GM19467 (cell line): ENCODE results near the gene ABCG8.

ENCODE experiments used
- ATAC-seq: cut with Tn5 transposase; IDR thresholded peaks from one replicate; pipeline ENCODE4 v1.9.1; 2021; ENCODE audit warnings: mild to moderate bottlenecking, moderate library complexity; ENCODE audit not compliant: unreplicated experiment

ABCG8 gene

DNA sequence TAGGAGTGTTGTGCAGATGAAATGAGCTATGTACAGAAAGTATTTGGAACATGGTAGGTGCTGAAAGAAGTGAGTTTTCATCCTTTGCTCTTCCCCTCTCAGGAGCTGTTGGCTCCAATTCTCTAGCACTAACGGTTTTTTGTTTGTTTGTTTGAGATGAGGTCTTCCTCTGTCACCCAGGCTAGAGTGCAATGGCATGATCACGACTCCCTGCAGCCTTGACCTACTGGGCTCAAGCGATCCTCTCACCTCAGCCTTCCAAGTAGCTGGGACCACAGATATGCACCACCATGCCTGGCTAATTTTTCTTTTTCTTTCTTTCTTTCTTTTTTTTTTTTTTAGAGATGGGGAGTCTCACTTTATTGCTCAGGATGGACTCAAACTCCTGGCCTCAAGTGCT, 12.9 kb upstream of the ABCG8 start:
- ATAC-seq, result no peak

- no peak for ATAC-seq
Observed at GRCh38 chr2:43826305-43827250, 12.2 kb upstream of the ABCG8 start.

- no peak for ATAC-seq
Observed at GRCh38 chr2:43831543-43832294, 7.1 kb upstream of the ABCG8 start.

GRCh38 chr2:43832457-43832856, 6.3 kb upstream of the ABCG8 start:
- ATAC-seq, result no peak

DNA sequence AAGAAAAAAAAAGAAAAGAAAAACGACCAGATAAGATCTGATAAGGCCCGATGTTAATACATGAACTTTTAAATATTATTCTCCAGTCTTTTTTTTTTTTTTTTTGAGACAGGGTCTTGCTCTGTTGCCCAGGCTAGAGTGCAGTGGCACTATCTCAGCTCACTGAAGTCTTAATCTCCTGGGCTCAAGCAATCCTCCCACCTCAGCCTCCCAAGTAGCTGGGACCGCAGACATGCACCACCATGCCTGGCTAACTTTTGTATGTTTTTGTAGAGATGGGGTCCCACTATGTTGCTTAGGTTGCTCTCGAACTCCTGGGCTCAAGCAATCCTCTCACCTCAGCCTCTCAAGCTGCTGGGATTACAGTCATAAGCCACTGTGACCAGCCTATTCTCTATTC, 1.7 kb upstream of the ABCG8 start:
- ATAC-seq, result no peak

DNA sequence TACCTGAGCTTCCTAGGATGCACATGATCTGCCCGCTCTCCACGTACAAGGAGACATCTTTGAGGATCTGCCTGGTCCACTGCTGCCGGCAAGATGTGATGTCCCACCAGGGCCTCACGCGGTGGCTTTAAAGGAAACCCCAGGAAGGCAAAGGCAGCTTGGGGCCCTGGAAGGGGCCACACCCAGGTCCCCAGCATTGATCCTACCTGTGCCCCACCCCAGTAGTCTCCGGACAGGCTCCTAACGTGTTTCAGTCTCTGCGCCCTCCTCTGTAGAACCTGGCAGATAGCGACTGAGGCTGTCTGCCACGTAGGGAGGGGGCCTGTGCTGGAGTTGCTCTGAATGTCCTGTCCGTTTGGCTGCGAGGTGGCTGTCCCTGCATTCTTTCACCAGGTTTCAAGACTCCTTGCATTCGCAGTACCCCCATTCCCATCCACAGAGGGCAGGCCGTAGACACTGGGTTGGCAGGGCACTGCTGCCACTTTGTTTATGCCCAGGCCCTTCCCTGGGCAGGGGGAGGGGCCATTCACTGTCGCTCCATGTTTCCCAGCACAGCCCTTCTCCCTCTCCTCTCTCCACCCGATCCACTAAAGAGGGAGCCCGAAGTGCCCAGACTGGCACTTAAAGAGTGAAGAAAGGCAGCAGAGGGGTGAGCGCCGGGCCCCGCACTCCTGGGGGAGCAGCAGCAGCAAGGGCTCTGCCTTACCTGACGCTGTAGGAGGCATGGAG, 776 bp upstream of the ABCG8 start:
- no peak for ATAC-seq

DNA sequence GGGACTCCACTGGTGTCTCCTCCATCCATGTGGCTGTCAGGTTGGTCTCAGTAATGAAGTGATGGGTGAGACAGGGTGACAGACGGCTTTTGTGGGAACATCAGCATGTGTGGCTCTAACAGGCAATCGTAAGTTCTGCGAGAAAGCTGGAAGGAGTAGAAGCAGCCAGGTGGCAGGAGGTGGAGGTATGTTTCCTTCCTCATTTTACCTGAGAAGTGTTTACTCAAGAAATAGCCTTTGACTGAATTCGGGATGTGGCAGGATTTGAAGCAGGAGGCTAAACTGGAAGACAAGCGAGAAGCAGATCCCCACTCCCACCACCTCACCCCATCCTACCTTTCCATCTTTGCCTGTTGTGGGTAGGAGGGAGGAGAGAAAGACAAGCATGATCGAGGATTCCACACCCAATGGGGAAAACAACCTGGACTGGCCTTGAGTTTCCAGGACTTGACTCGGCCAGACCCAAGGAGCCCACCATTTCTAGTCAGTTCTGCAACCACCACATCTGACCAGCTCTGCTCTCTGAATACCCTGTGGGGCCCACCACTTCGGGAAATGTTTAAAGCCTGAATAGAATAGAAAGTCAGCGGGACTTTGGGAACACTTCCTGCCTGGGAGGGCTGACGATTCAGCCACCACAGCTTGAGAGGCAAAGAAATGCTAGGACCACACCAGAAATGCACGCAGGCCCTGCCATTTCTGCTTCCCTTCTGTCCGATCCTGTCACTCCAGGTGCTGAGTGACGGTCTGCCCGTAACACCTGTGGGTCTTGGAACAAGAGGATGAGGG, 1.2 kb downstream of the ABCG8 start:
- ATAC-seq, result no peak

GRCh38 chr2:43840965-43841364, 2.2 kb downstream of the ABCG8 start:
- no peak for ATAC-seq

DNA sequence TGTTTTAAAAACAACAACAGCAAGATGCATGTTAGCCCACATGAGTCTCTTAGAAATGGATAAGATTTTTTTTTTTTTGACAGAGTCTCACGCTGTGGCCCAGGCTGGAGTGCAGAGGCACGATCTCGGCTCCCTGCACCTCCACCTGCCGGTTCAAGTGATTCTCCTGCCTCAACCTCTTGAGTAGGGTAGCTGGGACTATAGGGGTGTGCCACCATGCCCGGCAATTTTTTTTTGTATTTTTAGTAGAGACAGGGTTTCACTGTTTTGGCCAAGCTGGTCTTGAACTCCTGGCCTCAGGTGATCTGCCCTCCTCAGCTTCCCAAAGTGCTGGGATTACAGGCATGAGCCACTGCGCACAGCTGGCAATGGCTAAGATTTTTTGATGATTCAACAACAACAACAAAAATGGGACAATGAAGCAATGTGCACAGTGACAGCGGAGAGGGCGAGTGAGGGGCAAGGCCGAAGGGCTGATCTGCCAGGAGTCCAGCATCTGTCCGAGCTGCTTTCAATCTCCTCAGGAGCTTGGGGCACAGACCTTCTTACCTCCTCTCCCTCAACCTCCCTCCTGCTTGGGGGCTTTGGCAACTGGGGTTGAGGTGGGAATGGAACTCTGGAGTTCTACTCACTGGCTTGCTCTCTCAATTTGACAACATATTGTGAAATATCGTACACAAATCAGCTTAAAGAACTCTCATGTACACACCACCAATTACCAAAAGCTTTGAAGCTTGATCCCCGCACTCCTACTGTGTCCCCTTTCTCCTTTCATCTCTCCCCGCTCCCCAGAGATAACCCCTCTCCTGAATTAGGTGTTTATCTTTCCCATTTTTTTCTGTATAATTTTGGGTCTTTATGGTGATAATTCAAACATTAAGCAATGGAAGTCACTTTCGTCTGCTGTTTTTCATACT, 3.4 kb downstream of the ABCG8 start:
- ATAC-seq, result no peak

- ATAC-seq, result no peak
Observed at GRCh38 chr2:43842866-43843226, 4.1 kb downstream of the ABCG8 start.

GRCh38 chr2:43845181-43845580, 6.4 kb downstream of the ABCG8 start:
- ATAC-seq, result no peak

DNA sequence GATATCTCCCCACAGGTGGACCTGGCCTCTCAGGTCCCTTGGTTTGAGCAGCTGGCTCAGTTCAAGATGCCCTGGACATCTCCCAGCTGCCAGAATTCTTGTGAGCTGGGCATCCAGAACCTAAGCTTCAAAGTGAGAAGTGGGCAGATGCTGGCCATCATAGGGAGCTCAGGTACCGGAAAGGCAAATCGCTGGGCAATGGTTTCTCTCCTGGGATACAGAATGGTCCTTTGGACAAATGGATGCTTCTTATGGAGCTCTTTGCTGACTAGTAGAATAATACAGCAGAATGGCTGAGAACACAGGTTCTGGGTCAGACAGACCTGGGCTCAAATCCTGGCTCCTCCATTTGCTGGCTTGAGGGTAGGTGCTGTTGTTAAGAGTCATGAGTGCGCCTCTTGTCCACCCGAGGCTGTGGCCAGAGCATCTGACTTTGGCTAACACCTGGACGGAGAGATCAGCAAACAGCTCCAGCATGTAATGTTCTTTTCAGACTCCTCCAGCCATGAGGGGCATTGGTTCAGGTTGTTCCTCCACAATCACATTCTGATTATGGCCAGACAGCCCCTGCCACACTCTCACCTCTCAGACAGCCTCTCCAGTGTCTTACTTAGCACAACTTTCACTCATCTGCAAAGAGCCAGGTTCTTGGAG, 7.5 kb downstream of the ABCG8 start:
- ATAC-seq, result no peak

- ATAC-seq, result no peak
Observed at GRCh38 chr2:43848214-43848613, 9.4 kb downstream of the ABCG8 start.

DNA sequence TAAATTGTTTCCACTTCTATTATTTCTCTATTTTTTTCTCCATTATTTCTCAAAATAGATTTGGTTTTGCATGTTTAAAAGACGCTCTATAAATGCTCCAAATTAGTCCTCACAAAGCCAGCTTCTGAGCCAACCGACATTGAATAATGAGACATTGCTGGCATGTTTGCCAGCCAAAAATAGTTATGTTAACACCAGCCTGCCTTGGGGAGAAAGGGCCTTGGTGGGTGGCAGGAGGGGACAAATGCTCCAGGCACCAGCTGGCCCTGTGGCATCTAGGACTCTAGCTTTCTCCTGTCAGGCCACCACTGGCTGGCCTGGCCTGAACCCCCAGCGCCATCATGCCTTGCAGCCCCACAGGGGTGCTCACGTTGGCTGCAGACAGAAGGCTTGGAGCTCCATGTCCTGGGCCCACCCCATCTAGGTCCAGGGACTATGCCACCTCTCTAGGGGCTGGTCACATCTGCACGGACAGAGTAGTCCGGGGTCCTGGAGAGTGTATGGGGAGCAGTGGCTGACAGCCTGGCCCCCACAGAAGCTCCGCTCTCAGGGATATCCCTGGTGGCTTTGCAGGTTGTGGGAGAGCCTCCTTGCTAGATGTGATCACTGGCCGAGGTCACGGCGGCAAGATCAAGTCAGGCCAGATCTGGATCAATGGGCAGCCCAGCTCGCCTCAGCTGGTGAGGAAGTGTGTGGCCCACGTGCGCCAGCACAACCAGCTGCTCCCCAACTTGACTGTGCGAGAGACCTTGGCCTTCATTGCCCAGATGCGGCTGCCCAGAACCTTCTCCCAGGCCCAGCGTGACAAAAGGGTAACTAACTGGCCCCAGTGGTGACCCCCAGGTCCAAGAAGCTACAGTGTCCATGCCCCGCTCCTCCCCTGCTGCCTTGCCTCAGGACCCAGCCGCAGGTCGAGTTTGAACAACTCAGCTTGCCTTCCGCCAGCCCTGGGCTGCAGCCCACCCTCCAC, 12.5 kb downstream of the ABCG8 start:
- no peak for ATAC-seq

- no peak for ATAC-seq
Observed at GRCh38 chr2:43852196-43852730, 13.5 kb downstream of the ABCG8 start.

DNA sequence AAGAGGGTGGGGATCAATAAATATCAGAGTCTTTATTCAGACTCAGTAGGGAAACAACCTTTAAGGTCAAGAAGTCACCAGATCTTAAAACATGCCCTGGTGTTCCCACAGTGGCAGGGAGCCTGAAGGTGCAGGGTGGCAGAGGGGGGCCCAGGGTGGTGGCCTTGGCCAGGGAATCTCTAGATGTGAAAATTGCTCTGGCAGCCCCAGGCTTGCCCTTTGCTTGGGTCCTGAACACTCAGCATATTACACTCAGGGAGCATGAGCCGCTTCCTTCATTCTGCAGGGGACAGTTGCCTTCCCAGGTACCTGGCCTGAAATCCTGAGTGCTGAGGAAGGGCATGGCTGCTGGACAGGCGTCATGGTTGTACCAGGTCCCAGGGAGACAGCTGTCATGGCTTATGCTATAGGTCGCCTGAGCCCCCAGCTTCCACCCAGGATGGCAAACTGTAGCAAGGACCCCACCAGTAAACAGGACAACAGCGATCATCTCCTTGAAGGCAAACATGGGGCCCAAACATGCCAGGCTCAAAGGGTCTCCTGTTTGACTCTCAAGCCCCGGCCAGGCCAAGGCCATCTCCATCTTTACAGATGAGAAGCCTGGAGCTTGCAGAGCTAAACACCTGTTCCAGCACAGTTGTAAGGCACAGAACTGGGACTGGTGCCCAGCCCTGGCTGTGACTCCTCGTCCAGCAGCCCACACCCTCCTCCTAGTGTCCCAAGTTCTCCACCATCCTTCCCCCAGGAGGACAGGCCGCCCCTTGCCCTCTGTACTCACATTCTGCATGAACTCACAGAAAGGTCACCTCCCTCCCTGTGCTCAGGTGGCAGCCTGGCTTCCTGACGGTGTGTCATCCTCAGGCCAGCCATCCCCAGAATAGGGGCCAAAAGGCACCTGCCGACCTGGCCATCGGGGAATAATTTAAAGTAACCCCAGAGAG, 14.6 kb downstream of the ABCG8 start:
- no peak for ATAC-seq

DNA sequence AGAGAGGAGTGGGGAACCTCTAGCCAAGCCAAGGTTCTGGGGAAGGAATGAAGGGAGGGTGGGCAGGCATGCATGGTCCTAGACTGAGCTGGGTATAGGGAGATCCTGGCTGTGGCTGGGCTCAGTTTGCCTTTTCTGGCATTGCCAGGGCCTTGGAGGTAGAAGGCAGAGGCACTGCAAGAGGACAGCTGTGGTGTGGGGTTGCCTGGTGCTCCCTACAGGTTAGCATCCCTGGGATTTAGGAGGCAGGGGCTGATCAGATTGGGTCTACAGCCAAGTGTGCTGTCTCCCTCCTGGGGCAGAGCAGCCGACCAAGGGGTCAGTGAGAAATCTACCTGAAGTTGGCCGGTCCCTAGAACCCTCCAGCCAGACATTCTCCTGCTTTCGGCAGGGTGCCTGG, 15.9 kb downstream of the ABCG8 start:
- no peak for ATAC-seq
